RWPE2 (cell line): ENCODE measurements around the gene BAD.
"Not testable (repeated sequence)": the region's sequence is repeated elsewhere in the genome, so short reads cannot be mapped to it uniquely, and the experiment has no call there.

ENCODE experiments used
- ATAC-seq: fragments of 200-7000 bp; cut with Tn5 transposase; 3 replicates; pipeline ENCODE4 v1.9.1; 2021; ENCODE audit warnings: low read depth
- DNase-seq: peaks from one replicate; pipeline ENCODE4 v3.0.0-alpha.2; 2020; ENCODE audit warnings: low spot score
- H3K27ac ChIP-seq: fragments of 450-650 bp; 2 replicates; pipeline ENCODE4 v1.5.1; 2017; ENCODE audit warnings: mild to moderate bottlenecking; ENCODE audit not compliant: poor library complexity, severe bottlenecking
- H3K27me3 ChIP-seq: fragments of 250-450 bp; sonication (Bioruptor Pico); 2 replicates; pipeline ENCODE4 v1.5.1; 2021; ENCODE audit warnings: mild to moderate bottlenecking, moderate library complexity; ENCODE audit not compliant: insufficient read depth, poor library complexity, severe bottlenecking
- H3K36me3 ChIP-seq: fragments of 250-450 bp; sonication (Bioruptor Pico); 2 replicates; pipeline ENCODE4 v1.5.1; 2020; ENCODE audit warnings: low read depth, mild to moderate bottlenecking, moderate library complexity
- H3K4me1 ChIP-seq: fragments of 250-450 bp; sonication (Bioruptor Pico); 2 replicates; pipeline ENCODE4 v1.5.1; 2021; ENCODE audit warnings: mild to moderate bottlenecking, moderate library complexity; ENCODE audit not compliant: insufficient read depth, poor library complexity, severe bottlenecking
- H3K4me3 ChIP-seq: fragments of 250-450 bp; sonication (Bioruptor Pico); 2 replicates; pipeline ENCODE4 v1.5.1; 2021; ENCODE audit warnings: mild to moderate bottlenecking, moderate library complexity; ENCODE audit not compliant: severe bottlenecking
- H3K9me3 ChIP-seq: fragments of 250-450 bp; sonication (Bioruptor Pico); 2 replicates; pipeline ENCODE4 v1.5.1; 2021; ENCODE audit warnings: mild to moderate bottlenecking, moderate library complexity; ENCODE audit not compliant: severe bottlenecking
- TF ChIP-seq, protein P1 (sequence below): fragments of 450-650 bp; IDR thresholded peaks from one replicate; pipeline ENCODE4 v1.5.1; 2017; ENCODE audit warnings: mild to moderate bottlenecking, moderate library complexity; ENCODE audit not compliant: poor library complexity, severe bottlenecking

BAD gene

DNA sequence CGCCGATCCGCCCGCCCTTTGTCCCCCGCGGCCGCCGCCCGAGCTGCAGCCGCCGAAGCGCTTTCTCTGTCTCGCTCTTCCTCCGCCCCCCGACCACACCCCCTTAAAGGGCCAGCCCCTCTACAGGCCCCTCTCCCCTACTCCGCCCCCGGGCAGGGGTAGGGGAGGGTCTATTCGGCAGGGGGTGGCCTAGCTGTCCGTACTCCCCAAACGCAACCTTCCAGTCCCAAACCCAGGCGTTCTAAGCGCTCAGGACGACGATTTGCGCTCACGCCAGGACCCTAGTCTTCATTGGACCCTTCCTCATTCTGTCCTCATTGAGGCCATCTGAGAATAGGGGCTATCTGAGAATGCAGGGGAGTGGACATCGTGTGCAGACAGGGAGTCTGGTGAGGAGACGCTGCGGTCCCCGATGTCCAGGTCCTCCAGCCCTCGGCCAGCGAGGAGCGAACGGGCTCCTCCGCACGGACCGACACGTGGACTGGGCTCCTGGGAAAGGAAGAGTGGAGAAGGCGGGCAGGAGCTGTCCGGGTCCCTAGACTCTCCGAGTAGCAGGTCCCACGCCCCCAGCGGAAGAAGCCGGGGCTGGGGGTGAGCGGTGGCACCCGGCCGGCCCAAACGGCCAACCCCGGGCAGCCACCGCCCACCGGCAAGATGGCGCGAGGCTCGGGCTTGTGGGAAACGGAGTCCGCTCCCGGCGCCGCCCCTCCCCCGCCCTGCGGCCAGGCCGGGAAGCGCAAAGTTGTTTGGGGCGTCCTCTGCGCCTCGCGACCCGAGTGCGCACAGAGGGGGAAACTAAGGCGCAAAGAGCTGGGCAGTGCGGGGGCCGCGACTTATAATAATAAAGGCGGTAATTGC lies 37.4 kb downstream of the BAD start, which contains the start of gene PPP1R14B:
PPP1R14B (minus strand) TSS at position 73 of the 858 bp plus-strand sequence. CDS start 270 bp downstream, outside the sequence.
- H3K9me3 ChIP-seq: no peaks in the 10 kb centered on the region
- peak within 1 kb of the TSS; percentile 76 for H3K4me3 ChIP-seq
- peaks cover 5% of the 10 kb centered on the region for H3K4me1 ChIP-seq
- peaks cover 30% of the 10 kb centered on the region for H3K36me3 ChIP-seq
- TF ChIP-seq, protein P1, sequence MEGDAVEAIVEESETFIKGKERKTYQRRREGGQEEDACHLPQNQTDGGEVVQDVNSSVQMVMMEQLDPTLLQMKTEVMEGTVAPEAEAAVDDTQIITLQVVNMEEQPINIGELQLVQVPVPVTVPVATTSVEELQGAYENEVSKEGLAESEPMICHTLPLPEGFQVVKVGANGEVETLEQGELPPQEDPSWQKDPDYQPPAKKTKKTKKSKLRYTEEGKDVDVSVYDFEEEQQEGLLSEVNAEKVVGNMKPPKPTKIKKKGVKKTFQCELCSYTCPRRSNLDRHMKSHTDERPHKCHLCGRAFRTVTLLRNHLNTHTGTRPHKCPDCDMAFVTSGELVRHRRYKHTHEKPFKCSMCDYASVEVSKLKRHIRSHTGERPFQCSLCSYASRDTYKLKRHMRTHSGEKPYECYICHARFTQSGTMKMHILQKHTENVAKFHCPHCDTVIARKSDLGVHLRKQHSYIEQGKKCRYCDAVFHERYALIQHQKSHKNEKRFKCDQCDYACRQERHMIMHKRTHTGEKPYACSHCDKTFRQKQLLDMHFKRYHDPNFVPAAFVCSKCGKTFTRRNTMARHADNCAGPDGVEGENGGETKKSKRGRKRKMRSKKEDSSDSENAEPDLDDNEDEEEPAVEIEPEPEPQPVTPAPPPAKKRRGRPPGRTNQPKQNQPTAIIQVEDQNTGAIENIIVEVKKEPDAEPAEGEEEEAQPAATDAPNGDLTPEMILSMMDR: peak; percentile 15
- ATAC-seq (peak; percentile 49), DNase-seq (peak; percentile 92)
- H3K27ac ChIP-seq: peak within 1 kb of the TSS; percentile 98
- H3K27me3 ChIP-seq: no peaks in the 10 kb centered on the region

DNA sequence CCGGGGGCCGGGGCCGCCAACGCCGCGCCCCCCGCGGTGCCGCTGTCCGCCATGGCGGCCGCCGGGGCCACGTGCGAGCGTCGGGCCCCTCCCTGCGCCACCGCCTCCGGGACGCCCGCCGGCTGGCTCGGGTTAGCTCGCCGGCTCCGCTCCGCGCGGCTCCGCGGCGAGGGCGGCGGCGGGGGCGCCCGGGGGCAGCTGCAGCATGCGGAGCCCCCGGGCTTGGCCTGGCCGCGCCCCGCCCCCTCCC lies 37.9 kb downstream of the BAD start:
- not testable (repeated sequence) for ATAC-seq, H3K27me3 ChIP-seq, H3K9me3 ChIP-seq, DNase-seq, H3K4me1 ChIP-seq
- peak overlapping the region; percentile 76 for H3K4me3 ChIP-seq
- H3K36me3 ChIP-seq: peaks cover 30% of the 10 kb centered on the region
- peak overlapping the region; percentile 98 for H3K27ac ChIP-seq

DNA sequence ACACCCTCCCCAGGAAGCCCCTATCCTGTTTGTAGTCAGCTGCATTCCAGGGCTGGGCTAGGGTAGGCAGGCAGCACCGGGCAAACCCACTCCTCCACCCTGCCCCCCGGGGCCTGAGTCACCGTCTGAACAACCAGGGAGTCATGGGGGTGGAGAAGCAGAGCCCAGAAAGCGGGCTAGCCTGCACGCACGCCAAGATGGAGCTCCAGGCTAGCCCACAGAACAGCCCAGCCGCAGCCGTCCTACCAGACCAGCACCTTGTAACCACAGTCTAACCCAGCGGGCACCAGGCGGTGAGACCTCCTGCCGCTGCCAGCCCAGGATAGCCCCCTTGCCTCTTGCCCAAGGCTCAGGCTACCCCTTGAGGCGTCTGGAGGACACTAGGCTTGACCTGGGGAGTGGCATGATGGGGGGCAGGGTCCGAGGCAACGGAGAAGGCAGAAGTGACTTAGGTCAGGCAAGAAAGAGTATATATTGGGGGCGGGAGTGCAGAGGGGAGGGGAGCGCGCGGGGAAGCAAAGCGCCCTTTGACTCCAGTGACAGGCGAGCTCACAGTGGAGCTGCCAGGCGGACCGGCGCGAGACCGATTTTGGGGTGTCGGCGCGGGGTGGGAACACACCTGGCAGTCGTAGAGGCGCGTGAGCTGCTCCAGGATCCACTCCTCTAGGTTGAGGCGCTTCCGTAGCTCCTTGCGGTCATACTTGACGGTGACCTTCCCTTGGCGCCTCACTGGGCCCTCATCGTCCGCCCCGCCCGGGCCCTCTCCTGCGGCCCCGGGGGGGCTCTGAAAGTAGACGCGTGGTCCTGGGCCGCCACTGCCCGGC lies 38.5 kb downstream of the BAD start:
- TF ChIP-seq, protein P1: no peak
- Histone ChIP-seq H3K9me3 (no peaks in the 10 kb centered on the region), H3K36me3 (peaks cover 30% of the 10 kb centered on the region), H3K4me1 (peaks cover 5% of the 10 kb centered on the region), H3K27ac (peak overlapping the region; percentile 98), H3K4me3 (peak overlapping the region; percentile 76), H3K27me3 (no peaks in the 10 kb centered on the region)
- ATAC-seq: peak; percentile 49
- peak; percentile 99 for DNase-seq

DNA sequence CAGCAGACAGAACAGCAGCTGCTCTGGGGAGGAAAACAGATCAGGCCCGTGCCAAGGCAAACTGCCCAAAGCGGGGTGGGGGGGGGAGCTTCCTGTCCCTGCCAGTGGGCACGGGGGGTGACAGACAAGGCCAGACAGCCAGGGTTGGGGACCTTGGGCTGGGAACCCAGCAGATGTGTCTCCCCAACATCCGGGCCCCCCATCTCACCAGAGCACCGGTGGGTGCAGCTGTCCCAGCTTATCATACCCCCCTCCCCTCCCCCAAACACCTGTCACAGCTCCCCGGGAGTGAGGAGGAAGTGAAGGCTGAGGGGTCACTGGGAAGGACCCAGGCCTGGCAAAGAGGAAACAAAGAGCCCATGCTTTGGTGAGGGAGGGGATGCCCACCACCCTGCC lies 39.1 kb downstream of the BAD start:
- H3K4me3 ChIP-seq: peak overlapping the region; percentile 76
- peak overlapping the region; percentile 98 for H3K27ac ChIP-seq
- H3K4me1 ChIP-seq: peaks cover 5% of the 10 kb centered on the region
- TF ChIP-seq, protein P1: no peak
- ATAC-seq (no peak), DNase-seq (no peak)
- no peaks in the 10 kb centered on the region for H3K27me3 ChIP-seq
- peaks cover 30% of the 10 kb centered on the region for H3K36me3 ChIP-seq
- H3K9me3 ChIP-seq: no peaks in the 10 kb centered on the region

DNA sequence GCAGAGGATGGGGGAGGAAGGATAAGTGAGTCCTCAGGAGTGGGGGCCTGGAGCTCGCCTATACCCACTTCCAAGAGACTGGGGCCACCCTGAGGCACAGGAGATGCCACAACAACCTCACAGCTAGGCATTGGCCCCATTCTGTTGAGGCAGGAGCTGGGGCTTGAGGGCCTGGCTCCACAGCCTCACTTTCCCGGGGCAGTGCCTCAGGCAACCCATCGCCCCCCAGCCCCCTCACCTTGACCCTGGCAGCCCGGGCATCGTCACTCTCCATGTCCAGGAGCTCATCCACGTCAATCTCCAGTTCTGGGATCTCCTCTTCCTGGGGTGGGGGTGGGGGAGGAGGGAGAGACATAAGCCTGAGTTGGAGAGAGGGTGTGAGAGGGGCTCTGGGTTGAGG lies 39.5 kb downstream of the BAD start:
- no peak for ATAC-seq
- TF ChIP-seq, protein P1: no peak
- H3K4me1 ChIP-seq: peaks cover 9% of the 10 kb centered on the region
- peak overlapping the region; percentile 76 for H3K4me3 ChIP-seq
- DNase-seq: no peak
- H3K9me3 ChIP-seq: no peaks in the 10 kb centered on the region
- no peaks in the 10 kb centered on the region for H3K27me3 ChIP-seq
- H3K27ac ChIP-seq: peak overlapping the region; percentile 98
- H3K36me3 ChIP-seq: peaks cover 30% of the 10 kb centered on the region
